HG03558 (cell line): ENCODE measurements around the gene GABBR2.
"Not testable (repeated sequence)": the region's sequence is repeated elsewhere in the genome, so short reads cannot be mapped to it uniquely, and the experiment has no call there.

Experiments
- ATAC-seq: cut with Tn5 transposase; IDR thresholded peaks from one replicate; pipeline ENCODE4 v1.9.1; 2021; ENCODE audit warnings: moderate number of reproducible peaks; ENCODE audit not compliant: unreplicated experiment; ENCODE audit errors: extremely low read depth

The GABBR2 gene

GRCh38 chr9:98602839-98603500 is 105.8 kb downstream of the GABBR2 start:
- no peak for ATAC-seq

- ATAC-seq: no peak
These were observed 108.1 kb downstream of the GABBR2 start for GRCh38 chr9:98600631-98601030.

- ATAC-seq: no peak
These were observed 109.0 kb downstream of the GABBR2 start for GRCh38 chr9:98599566-98600216.

DNA sequence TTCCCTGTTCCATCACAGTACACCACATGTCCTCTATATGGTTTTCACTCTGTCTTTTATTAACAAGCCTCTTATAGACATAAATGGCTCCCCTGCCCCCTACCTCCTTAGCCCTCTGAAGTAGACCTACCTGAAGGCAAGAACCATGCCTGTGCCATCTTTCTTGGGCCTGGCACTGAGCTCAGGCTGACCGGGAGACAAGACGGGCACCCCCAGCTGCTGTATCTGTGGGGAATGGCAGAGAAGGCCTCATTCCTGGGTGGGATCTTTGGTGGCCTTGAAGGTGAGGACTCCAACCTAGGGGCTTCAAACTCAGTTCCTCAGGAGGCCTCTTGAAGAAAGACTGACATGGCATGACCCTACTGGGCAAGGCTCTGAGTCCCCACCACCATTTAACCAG is 109.9 kb downstream of the GABBR2 start:
- no peak for ATAC-seq

DNA sequence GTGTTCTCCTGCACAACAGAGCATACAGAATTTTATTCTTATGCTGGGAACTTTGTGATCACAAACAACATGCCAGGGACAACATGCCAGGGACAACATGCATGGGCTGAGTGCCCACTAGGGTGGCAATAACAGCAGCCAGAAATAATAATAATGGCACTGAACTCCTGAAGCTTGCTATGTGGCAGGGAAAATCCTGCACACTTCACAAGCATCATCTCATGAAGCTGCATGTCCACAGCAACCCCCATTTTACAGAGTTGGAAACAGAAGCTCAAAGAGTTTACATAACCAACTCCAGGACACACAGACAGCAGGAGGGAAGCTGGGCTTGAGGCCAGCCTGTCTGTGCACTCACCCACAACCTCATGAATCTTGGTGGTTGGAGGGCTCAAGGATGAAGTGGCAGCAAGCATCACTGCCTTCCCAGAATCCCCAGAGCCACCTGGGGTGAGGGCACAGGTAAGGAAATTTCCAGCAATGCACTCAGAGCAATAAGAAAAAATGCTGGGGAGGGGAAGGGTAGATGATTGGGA is 111.4 kb downstream of the GABBR2 start:
- no peak for ATAC-seq

GRCh38 chr9:98596486-98596885 is 112.2 kb downstream of the GABBR2 start:
- ATAC-seq: no peak

DNA sequence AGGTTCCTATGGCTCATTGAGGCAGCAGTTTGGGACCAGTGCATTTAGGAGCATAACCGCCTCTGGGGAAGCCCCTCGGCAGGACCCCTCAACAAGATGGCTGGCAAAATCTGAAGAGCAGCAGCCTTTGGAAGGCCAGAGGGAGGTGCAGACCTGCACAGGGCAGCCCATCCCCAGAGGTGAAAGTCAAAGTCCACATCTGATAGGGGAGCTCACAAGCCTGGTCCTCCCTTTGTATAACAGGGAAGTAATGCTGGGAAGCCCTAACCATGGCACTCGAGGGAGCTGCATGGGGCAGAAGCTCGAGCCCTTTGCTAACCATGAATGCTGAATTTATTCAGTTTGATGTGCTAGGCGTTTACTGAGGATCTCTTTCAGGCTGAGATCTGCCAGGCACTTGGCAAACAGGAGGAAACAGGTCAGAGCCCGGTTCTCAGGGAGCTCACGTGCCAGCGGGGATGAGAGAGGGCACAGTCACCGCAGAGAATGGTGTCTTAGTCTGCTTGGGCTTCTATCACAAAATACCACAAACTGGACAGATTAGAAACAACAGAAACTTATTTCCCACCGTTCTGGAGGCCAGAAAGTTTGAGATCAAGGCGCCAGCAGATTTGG is 114.1 kb downstream of the GABBR2 start:
- no peak for ATAC-seq

GRCh38 chr9:98593354-98594253 is 115.1 kb downstream of the GABBR2 start:
- no peak for ATAC-seq

- ATAC-seq: no peak
These were observed 117.0 kb downstream of the GABBR2 start for GRCh38 chr9:98591696-98592095.

DNA sequence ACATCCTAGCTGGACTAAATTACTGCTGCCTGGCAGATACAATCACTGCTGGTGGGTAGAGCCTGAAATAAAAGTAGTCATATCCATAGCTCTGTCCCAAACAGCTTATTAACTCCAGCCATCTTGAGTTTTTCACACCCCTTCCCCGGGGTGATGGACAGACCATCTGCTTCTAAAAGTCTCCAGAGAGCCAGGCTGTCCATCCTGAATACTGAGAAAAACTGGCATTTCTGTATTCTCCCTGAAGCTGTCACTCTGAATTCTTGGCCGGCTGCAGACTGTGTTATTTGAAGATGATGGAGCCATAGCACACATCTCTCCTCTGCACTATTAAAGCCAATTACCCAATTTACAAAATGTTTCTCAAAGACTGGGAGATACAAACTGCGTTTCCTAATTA is 118.6 kb downstream of the GABBR2 start:
- ATAC-seq: no peak

- ATAC-seq: no peak
These were observed 119.6 kb downstream of the GABBR2 start for GRCh38 chr9:98589102-98589501.

- ATAC-seq: not testable (repeated sequence)
These were observed 123.8 kb downstream of the GABBR2 start for GRCh38 chr9:98584853-98585438.

GRCh38 chr9:98584059-98584458 is 124.7 kb downstream of the GABBR2 start:
- ATAC-seq: no peak

DNA sequence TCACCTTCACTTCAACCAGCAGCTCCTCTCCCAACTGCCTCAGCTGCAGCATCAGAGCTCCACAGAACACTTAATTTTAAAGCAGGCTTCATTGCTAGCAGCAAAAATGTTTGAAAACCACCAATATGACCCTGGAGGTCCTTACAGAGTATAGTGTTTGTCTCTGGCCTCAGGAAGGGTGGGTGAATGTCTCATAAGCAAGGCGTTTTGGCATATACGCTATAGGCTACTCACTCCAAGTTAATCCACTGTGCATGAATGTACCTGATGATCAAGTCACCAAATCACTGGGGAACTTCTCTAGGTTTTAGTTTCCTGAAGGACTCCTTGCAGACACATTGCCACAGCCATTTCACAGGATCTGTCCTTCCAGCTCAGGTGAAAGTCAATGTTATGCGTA is 125.3 kb downstream of the GABBR2 start:
- no peak for ATAC-seq

GRCh38 chr9:98580956-98581355 is 127.8 kb downstream of the GABBR2 start:
- no peak for ATAC-seq

GRCh38 chr9:98579700-98580099 is 129.0 kb downstream of the GABBR2 start:
- no peak for ATAC-seq

GRCh38 chr9:98577446-98577845 is 131.3 kb downstream of the GABBR2 start:
- ATAC-seq: no peak

DNA sequence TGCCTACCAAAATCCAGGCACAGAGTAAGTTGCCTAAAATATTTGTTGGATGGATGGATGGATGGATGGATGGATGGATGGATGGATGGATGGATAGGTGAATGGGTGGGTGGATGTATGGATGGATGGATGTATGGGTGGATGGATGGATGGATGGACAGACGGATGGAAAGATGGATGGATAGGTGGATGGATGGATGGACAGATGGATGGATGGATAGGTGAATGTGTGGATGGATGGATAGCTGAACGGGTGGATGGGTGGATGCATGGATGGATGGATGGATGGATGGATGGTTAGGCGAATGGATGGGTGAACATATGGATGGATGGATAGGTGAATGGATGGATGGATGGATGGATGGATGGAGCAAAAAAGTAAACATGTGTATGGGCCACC is 131.9 kb downstream of the GABBR2 start:
- no peak for ATAC-seq

DNA sequence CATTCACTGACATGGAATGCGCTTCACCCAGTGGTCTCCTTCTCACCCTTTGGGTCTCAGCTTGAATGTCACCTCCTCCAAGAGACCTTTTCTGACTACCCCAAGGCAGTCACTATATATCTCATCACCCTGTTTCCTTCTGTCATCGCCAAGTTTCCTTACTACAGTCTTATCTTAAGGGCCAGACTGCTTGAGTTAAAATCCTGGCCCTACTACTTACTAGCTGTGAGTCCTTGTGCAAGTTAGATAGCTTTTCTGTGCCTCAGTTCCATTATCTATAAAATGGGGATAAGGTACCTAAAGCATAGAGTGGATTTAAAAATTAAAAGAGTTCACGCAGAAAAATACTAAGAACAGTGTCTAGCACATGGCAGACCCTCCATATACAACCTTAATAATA is 132.4 kb downstream of the GABBR2 start:
- peak; percentile 10 for ATAC-seq
